Measurements from ENCODE around the gene MIXL1. TPM values are rescaled to one million over a fixed set of nuclear protein-coding genes. Genes with fewer than 3 reads are reported as not detected.
A peak's percentile ranks its signal among the peaks of the same experiment; 100 is the strongest.
"Not testable (repeated sequence)": the region's sequence is repeated elsewhere in the genome, so short reads cannot be mapped to it uniquely, and the experiment has no call there.

Gene MIXL1
- total RNA-seq, 1 donor from 2014 or later: not detected

DNA sequence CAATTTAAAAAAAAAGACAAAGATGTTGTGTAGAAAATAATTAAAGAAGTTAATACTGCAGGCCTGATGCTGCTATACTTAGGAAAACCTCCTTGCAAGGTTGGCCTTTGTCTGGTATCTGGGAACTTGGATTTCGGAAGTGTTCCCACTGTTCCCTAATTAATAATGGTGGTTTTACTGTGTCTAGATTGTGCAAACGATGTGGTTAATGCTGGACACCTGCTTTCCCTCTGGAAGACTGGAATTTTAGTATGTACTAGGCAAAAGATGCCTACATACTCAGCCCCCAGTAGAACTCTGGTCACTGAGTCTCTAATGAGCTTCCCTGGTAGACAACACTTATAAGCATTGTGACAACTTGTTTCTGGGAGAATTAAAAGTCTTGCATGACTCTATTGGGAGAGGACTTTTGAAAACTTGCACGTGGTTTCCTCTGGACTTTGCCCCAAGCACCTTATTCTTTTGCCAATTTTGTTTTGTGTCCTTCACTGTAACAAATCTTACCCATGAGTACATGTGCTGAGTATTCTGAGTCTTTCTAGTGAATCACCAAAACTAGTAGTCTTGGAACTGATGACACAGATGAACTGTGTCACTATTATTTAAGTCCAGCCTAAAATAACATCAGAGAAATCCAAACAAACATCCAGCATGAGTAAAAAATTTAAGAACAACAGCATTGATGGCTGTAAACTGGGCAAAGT, 45.1 kb downstream of the MIXL1 start:
- Histone ChIP-seq H3F3A (ENCODE audit: low read depth) (no peaks in the 10 kb centered on the region), H3K4me2 (no peak overlapping the region), H3K79me2 (ENCODE audit: low read depth) (no peaks in the 10 kb centered on the region), H3K9ac (no peak overlapping the region), H3K4me3 (no peak overlapping the region), H4K20me1 (ENCODE audit: low read depth) (no peaks in the 10 kb centered on the region), H3K4me1 (no peaks in the 10 kb centered on the region), H3K27me3 (no peaks in the 10 kb centered on the region), H2AFZ (replicated peaks) (no peak overlapping the region), H3K9me3 (ENCODE audit: low read depth) (no peaks in the 10 kb centered on the region), H3K36me3 (peaks cover 15% of the 10 kb centered on the region), H3K27ac (no peak overlapping the region)
- Mint-ChIP-seq H3K9me3 (no peaks in the 10 kb centered on the region), H3K4me3 (no peak overlapping the region), H3K27ac (no peak overlapping the region), H3K27me3 (ENCODE audit: insufficient read depth, low read depth) (no peaks in the 10 kb centered on the region), H3K4me1 (no peaks in the 10 kb centered on the region), H3K36me3 (peaks cover 12% of the 10 kb centered on the region)
- TF ChIP-seq, protein P1, sequence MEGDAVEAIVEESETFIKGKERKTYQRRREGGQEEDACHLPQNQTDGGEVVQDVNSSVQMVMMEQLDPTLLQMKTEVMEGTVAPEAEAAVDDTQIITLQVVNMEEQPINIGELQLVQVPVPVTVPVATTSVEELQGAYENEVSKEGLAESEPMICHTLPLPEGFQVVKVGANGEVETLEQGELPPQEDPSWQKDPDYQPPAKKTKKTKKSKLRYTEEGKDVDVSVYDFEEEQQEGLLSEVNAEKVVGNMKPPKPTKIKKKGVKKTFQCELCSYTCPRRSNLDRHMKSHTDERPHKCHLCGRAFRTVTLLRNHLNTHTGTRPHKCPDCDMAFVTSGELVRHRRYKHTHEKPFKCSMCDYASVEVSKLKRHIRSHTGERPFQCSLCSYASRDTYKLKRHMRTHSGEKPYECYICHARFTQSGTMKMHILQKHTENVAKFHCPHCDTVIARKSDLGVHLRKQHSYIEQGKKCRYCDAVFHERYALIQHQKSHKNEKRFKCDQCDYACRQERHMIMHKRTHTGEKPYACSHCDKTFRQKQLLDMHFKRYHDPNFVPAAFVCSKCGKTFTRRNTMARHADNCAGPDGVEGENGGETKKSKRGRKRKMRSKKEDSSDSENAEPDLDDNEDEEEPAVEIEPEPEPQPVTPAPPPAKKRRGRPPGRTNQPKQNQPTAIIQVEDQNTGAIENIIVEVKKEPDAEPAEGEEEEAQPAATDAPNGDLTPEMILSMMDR (IDR thresholded peaks at IDR 0.05): no peak
- TF ChIP-seq EZH2phosphoT487 (IDR thresholded peaks at IDR 0.05) (no peak), EZH2 (IDR thresholded peaks at IDR 0.05) (no peak)
- DNase-seq (ENCODE audit: low spot score): no peak

DNA sequence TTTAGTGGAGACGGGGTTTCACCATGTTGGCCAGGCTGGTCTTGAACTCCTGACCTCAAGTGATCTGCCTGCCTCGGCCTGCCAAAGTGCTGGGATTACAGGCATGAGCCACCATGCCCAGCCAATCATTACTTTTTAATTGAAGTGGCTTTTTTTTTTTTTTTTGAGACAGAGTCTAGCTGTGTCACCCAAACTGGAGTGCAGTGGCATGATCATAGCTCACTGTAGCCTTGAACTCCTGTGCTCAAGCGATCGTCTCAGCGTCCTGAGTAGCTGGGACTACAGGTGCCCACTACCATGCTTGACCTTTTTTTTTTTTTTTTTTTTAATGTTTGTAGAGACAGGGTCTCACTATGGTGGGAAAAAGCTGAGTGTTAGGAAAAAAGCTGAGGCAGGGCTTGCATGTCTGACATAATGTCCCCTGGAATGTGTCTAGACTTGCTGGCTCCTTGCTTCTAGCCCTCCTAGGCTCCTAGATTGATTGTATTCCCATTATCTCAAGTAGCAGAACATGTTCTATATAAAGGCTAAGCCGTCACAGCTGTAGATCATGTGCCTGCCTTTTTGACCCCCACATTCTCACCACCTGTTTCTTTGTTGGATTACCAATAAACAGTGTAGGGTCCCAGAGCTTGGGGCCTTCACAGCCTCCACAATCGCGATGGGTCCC, 48.9 kb downstream of the MIXL1 start:
- not testable (repeated sequence) for H3K4me1 Mint-ChIP-seq

DNA sequence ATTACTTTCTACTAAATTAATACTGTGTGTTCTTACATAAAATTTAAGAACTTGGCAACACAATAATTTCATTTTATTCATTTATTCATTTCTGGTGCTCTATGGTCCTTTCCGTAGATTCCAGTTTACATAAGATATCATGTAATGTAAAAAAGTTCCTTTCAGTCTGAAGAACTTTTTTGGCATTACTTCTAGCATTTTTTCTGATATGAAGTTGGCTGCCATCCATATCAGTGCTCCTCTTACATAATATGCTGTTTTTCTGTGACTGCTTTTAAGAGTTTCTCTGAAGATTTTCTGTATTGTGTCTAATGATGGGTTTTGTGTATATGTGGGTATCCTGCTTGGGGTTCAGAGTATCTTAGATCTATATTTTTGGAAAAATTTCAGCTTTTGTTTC, 50.7 kb downstream of the MIXL1 start:
- Mint-ChIP-seq H3K27me3 (ENCODE audit: insufficient read depth, low read depth) (no peaks in the 10 kb centered on the region), H3K4me1 (no peaks in the 10 kb centered on the region), H3K27ac (no peak overlapping the region), H3K9me3 (no peaks in the 10 kb centered on the region), H3K4me3 (no peak overlapping the region), H3K36me3 (peaks cover 14% of the 10 kb centered on the region)
- H3F3A ChIP-seq (ENCODE audit: low read depth): peaks cover 6% of the 10 kb centered on the region
- H3K79me2 ChIP-seq (ENCODE audit: low read depth): no peaks in the 10 kb centered on the region
- no peaks in the 10 kb centered on the region for H3K9me3 ChIP-seq (ENCODE audit: low read depth)
- no peaks in the 10 kb centered on the region for H4K20me1 ChIP-seq (ENCODE audit: low read depth)
- H3K9ac ChIP-seq: no peak overlapping the region
- no peak overlapping the region for H3K4me2 ChIP-seq
- DNase-seq (ENCODE audit: low spot score): no peak
- H3K4me1 ChIP-seq: no peaks in the 10 kb centered on the region
- no peak overlapping the region for H3K4me3 ChIP-seq
- no peak overlapping the region for H3K27ac ChIP-seq
- H3K36me3 ChIP-seq: peaks cover 20% of the 10 kb centered on the region
- TF ChIP-seq, protein P1 (IDR thresholded peaks at IDR 0.05): no peak
- no peak for TF ChIP-seq EZH2phosphoT487 (IDR thresholded peaks at IDR 0.05)
- TF ChIP-seq EZH2 (IDR thresholded peaks at IDR 0.05): no peak
- H2AFZ ChIP-seq (replicated peaks): no peak overlapping the region
- H3K27me3 ChIP-seq: no peaks in the 10 kb centered on the region

More for the DNA sequence above, 48.9 kb downstream of the MIXL1 start:
- peaks cover 20% of the 10 kb centered on the region for H3K36me3 ChIP-seq
- peak overlapping the region; percentile 12 for H3K27ac Mint-ChIP-seq
- H2AFZ ChIP-seq (replicated peaks); H3K27me3 ChIP-seq; H3K27me3 Mint-ChIP-seq (ENCODE audit: insufficient read depth, low read depth); H3K4me1 ChIP-seq; H3K4me2 ChIP-seq; H3K9me3 Mint-ChIP-seq; H3K9ac ChIP-seq; H3K4me3 Mint-ChIP-seq; H3K27ac ChIP-seq; H3K79me2 ChIP-seq (ENCODE audit: low read depth); H3K4me3 ChIP-seq; H4K20me1 ChIP-seq (ENCODE audit: low read depth); H3K9me3 ChIP-seq (ENCODE audit: low read depth); H3F3A ChIP-seq (ENCODE audit: low read depth): not testable (repeated sequence)
- H3K36me3 Mint-ChIP-seq: peaks cover 17% of the 10 kb centered on the region
- peak; percentile 2 for DNase-seq (ENCODE audit: low spot score)

DNA sequence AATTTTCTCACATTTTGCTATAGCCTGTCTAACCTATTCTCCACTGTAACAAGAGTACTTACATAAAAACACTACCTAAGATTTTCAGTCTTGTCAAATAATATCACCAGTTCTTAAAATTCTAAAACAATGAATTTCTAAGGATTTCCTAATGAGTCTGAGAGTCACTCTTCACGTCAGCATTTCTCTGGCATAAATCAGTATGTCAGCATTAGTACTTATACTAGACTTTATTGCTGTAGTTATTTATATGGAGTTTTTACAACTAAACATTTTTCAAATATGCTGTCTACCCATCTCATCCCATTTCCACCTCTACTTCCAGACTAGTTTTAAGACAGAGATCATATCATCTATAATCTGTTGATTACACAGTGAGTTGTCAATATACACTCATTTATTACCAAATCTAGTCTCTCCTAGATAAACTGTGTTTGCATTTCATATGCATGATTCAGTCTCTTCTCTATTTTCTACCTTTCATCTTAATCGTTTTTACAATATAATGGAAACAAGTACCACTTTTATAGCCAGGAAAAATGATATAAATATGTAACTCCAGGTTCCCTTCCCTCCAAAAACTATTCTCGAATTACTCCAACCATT, 52.7 kb downstream of the MIXL1 start:
- no peaks in the 10 kb centered on the region for H3K9me3 ChIP-seq (ENCODE audit: low read depth)
- no peaks in the 10 kb centered on the region for H4K20me1 ChIP-seq (ENCODE audit: low read depth)
- TF ChIP-seq EZH2phosphoT487 (IDR thresholded peaks at IDR 0.05): no peak
- TF ChIP-seq EZH2 (IDR thresholded peaks at IDR 0.05): no peak
- TF ChIP-seq, protein P1 (IDR thresholded peaks at IDR 0.05): no peak
- H3K4me2 ChIP-seq: no peak overlapping the region
- H3K27me3 ChIP-seq: no peaks in the 10 kb centered on the region
- Mint-ChIP-seq H3K9me3 (no peaks in the 10 kb centered on the region), H3K36me3 (peaks cover 14% of the 10 kb centered on the region), H3K27ac (no peak overlapping the region), H3K27me3 (ENCODE audit: insufficient read depth, low read depth) (no peaks in the 10 kb centered on the region), H3K4me1 (no peaks in the 10 kb centered on the region), H3K4me3 (no peak overlapping the region)
- H2AFZ ChIP-seq (replicated peaks): no peak overlapping the region
- DNase-seq (ENCODE audit: low spot score): no peak
- peaks cover 6% of the 10 kb centered on the region for H3F3A ChIP-seq (ENCODE audit: low read depth)
- no peak overlapping the region for H3K27ac ChIP-seq
- H3K4me3 ChIP-seq: no peak overlapping the region
- H3K36me3 ChIP-seq: peaks cover 20% of the 10 kb centered on the region
- H3K79me2 ChIP-seq (ENCODE audit: low read depth): no peaks in the 10 kb centered on the region
- H3K9ac ChIP-seq: no peak overlapping the region
- no peaks in the 10 kb centered on the region for H3K4me1 ChIP-seq
